Measurements from ENCODE around the gene GOSR2. TPM values are rescaled to one million over a fixed set of nuclear protein-coding genes. Genes with fewer than 3 reads are reported as not detected.

The GOSR2 gene
- total RNA-seq, 1 donor from 2014 or later, result 78.0 TPM

DNA sequence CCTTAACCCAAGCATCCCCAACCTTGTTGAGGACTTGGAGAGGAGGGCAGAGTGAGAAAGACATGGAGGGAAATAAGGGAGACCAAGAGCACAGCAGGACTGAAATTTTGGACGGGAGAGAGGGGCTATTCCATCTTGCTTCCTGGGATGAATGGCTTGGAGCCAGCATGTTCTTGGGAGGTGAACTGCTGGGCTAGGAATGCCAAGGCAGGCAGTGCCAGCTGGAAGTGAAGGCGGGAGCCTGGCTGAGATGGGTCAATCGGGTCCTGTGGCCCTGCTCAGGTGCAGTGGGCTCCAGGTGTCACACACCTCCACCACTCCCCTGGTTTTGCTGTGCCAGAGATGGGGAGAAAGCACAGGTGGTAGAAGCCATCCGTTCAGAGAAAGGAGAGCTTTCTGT, 46.0 kb upstream of the GOSR2 start:
- no peak for DNase-seq
- Mint-ChIP-seq H3K4me3 (no peak overlapping the region), H3K9me3 (no peaks in the 10 kb centered on the region), H3K36me3 (ENCODE audit: low read depth) (no peaks in the 10 kb centered on the region), H3K27me3 (no peaks in the 10 kb centered on the region), H3K4me1 (no peaks in the 10 kb centered on the region), H3K27ac (no peak overlapping the region)
- ChIA-PET POLR2A (no interaction called here), CTCF (interaction anchor here (1.5 kb wide), 1 partner anchor 66 kb away, joined by 3 read pairs; no protein-coding TSS in a partner anchor)
- ATAC-seq (ENCODE audit: low read depth), result no peak
- TF ChIP-seq, protein P1, sequence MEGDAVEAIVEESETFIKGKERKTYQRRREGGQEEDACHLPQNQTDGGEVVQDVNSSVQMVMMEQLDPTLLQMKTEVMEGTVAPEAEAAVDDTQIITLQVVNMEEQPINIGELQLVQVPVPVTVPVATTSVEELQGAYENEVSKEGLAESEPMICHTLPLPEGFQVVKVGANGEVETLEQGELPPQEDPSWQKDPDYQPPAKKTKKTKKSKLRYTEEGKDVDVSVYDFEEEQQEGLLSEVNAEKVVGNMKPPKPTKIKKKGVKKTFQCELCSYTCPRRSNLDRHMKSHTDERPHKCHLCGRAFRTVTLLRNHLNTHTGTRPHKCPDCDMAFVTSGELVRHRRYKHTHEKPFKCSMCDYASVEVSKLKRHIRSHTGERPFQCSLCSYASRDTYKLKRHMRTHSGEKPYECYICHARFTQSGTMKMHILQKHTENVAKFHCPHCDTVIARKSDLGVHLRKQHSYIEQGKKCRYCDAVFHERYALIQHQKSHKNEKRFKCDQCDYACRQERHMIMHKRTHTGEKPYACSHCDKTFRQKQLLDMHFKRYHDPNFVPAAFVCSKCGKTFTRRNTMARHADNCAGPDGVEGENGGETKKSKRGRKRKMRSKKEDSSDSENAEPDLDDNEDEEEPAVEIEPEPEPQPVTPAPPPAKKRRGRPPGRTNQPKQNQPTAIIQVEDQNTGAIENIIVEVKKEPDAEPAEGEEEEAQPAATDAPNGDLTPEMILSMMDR (IDR thresholded peaks at IDR 0.05), result no peak
- intact Hi-C loops (cut with micrococcal nuclease), result no loop called here

GRCh38 chr17:46877466-46877865, 45.5 kb upstream of the GOSR2 start:
- Mint-ChIP-seq H3K4me1 (no peaks in the 10 kb centered on the region), H3K27me3 (no peaks in the 10 kb centered on the region), H3K4me3 (no peak overlapping the region), H3K36me3 (ENCODE audit: low read depth) (no peaks in the 10 kb centered on the region), H3K9me3 (no peaks in the 10 kb centered on the region), H3K27ac (no peak overlapping the region)
- ChIA-PET CTCF (interaction anchor here (1.5 kb wide), 1 partner anchor 65 kb away, joined by 3 read pairs; no protein-coding TSS in a partner anchor), POLR2A (no interaction called here)
- no peak for ATAC-seq (ENCODE audit: low read depth)
- TF ChIP-seq, protein P1 (IDR thresholded peaks at IDR 0.05), result no peak
- no peak for DNase-seq
- intact Hi-C loops (cut with micrococcal nuclease), result no loop called here

DNA sequence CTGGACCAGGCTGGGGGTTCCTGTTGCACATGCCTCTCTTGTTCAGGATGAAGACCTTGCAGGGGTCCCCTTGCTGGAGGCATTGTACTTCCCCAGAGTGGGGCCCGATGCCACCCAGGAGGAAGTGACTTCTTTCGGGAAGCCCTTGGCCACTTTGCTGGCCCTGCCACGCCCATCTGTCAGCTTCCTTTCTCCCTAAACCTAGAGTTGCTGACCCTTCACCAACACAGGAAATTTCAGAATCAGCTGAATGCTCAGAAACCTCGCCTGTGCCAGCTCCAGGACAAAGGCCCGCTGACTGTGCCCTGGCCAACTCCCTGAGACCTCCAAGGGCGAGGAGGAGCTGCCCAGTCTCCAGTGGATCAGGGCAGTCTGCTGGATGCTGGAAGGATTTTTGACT, 44.9 kb upstream of the GOSR2 start:
- ChIA-PET CTCF (interaction anchor here (1.5 kb wide), 1 partner anchor 65 kb away, joined by 3 read pairs; no protein-coding TSS in a partner anchor), POLR2A (no interaction called here)
- DNase-seq (no peak), ATAC-seq (ENCODE audit: low read depth) (no peak)
- H3K4me3 Mint-ChIP-seq, result no peak overlapping the region
- no peaks in the 10 kb centered on the region for H3K36me3 Mint-ChIP-seq (ENCODE audit: low read depth)
- no peaks in the 10 kb centered on the region for H3K4me1 Mint-ChIP-seq
- intact Hi-C loops (cut with micrococcal nuclease), result no loop called here
- no peaks in the 10 kb centered on the region for H3K27me3 Mint-ChIP-seq
- no peaks in the 10 kb centered on the region for H3K9me3 Mint-ChIP-seq
- TF ChIP-seq, protein P1 (IDR thresholded peaks at IDR 0.05), result no peak
- no peak overlapping the region for H3K27ac Mint-ChIP-seq

- no peaks in the 10 kb centered on the region for H3K9me3 Mint-ChIP-seq
- H3K27me3 Mint-ChIP-seq, result no peaks in the 10 kb centered on the region
- no peaks in the 10 kb centered on the region for H3K4me1 Mint-ChIP-seq
- ATAC-seq (ENCODE audit: low read depth) (no peak), DNase-seq (no peak)
- H3K4me3 Mint-ChIP-seq, result no peak overlapping the region
- ChIA-PET POLR2A (no interaction called here), CTCF (no interaction called here)
- no peaks in the 10 kb centered on the region for H3K36me3 Mint-ChIP-seq (ENCODE audit: low read depth)
- intact Hi-C loops (cut with micrococcal nuclease), result no loop called here
- no peak overlapping the region for H3K27ac Mint-ChIP-seq
- TF ChIP-seq, protein P1 (IDR thresholded peaks at IDR 0.05), result no peak
These were observed 43.9 kb upstream of the GOSR2 start for GRCh38 chr17:46879101-46879500.

- intact Hi-C loops (cut with micrococcal nuclease), result no loop called here
- ATAC-seq (ENCODE audit: low read depth) (no peak), DNase-seq (no peak)
- ChIA-PET CTCF (no interaction called here), POLR2A (no interaction called here)
- H3K9me3 Mint-ChIP-seq, result no peaks in the 10 kb centered on the region
- TF ChIP-seq, protein P1 (IDR thresholded peaks at IDR 0.05), result no peak
- H3K4me1 Mint-ChIP-seq, result no peaks in the 10 kb centered on the region
- no peak overlapping the region for H3K27ac Mint-ChIP-seq
- H3K36me3 Mint-ChIP-seq (ENCODE audit: low read depth), result no peaks in the 10 kb centered on the region
- peaks cover 3% of the 10 kb centered on the region for H3K27me3 Mint-ChIP-seq
- no peak overlapping the region for H3K4me3 Mint-ChIP-seq
These were observed 41.9 kb upstream of the GOSR2 start for GRCh38 chr17:46881015-46881414.

All from activated B cell treated with CpG ODN at 0.5 μM for 24 hours (primary cell).